GM23338 (cell line): ENCODE data around the gene MRPS18B.

Experiments used
- CREB1 ChIP-seq: fragments of 250-450 bp; sonication (Bioruptor Pico); IDR thresholded peaks from 2 replicates; pipeline ENCODE4 v1.5.0; 2020; ENCODE audit warnings: low read depth, mild to moderate bottlenecking, moderate library complexity
- EZH2 ChIP-seq: fragments of 200-600 bp; sonication (generic); IDR thresholded peaks from one replicate; pipeline ENCODE4 v1.8.0; 2017; ENCODE audit warnings: antibody characterized with exemption, mild to moderate bottlenecking, low read depth; ENCODE audit not compliant: unreplicated experiment
- EZH2phosphoT487 ChIP-seq: fragments of 200-600 bp; sonication (generic); IDR thresholded peaks from one replicate; pipeline ENCODE4 v1.8.1; 2018; ENCODE audit warnings: antibody characterized with exemption; ENCODE audit not compliant: unreplicated experiment
- JUNB ChIP-seq: IDR thresholded peaks from one replicate; pipeline ENCODE4 v1.6.1; 2016; ENCODE audit warnings: antibody characterized with exemption; ENCODE audit not compliant: unreplicated experiment
- NANOG ChIP-seq: IDR thresholded peaks from 2 replicates; pipeline ENCODE4 v1.6.1; 2016; ENCODE audit warnings: antibody characterized with exemption, borderline replicate concordance
- POLR2AphosphoS5 ChIP-seq: IDR thresholded peaks from 2 replicates; pipeline ENCODE4 v1.6.1; 2016; ENCODE audit warnings: antibody characterized with exemption, low read depth
- STAT1 ChIP-seq: IDR thresholded peaks from one replicate; pipeline ENCODE4 v1.6.1; 2016; ENCODE audit warnings: antibody characterized with exemption; ENCODE audit not compliant: unreplicated experiment
- ZNF331 ChIP-seq: fragments of 250-450 bp; sonication (Bioruptor Pico); IDR thresholded peaks from 2 replicates; pipeline ENCODE4 v1.5.0; 2020; ENCODE audit warnings: low read depth, mild to moderate bottlenecking, moderate library complexity
- ZNF462 ChIP-seq: fragments of 250-450 bp; sonication (Bioruptor Pico); IDR thresholded peaks from 2 replicates; pipeline ENCODE4 v1.5.0; 2020; ENCODE audit warnings: mild to moderate bottlenecking, moderate library complexity
- TF ChIP-seq, protein P1 (sequence below), 2 experiments: fragments of 200-600 bp in 1 of 2; sonication (generic) in 1 of 2; conservative IDR thresholded peaks; 2 replicates each; pipeline versions ENCODE4 v1.5.1 to v1.6.1; 2016 to 2017; ENCODE audit warnings: antibody characterized with exemption in 2 of 2, low read depth in 2 of 2, mild to moderate bottlenecking in 2 of 2, moderate library complexity in 1 of 2
- TF ChIP-seq, protein P2 (sequence below): IDR thresholded peaks from one replicate; pipeline ENCODE4 v1.6.1; 2018; ENCODE audit warnings: antibody characterized with exemption; ENCODE audit not compliant: unreplicated experiment

GRCh38 chr6:30573113-30573512 is 44.5 kb upstream of the MRPS18B start:
- TF ChIP-seq EZH2 (no peak), EZH2phosphoT487 (no peak), POLR2AphosphoS5 (no peak), JUNB (no peak), ZNF462 (no peak), NANOG (no peak), ZNF331 (CRISPR knock-in tag) (no peak), CREB1 (CRISPR knock-in tag) (no peak), STAT1 (no peak)
- TF ChIP-seq, protein P1, sequence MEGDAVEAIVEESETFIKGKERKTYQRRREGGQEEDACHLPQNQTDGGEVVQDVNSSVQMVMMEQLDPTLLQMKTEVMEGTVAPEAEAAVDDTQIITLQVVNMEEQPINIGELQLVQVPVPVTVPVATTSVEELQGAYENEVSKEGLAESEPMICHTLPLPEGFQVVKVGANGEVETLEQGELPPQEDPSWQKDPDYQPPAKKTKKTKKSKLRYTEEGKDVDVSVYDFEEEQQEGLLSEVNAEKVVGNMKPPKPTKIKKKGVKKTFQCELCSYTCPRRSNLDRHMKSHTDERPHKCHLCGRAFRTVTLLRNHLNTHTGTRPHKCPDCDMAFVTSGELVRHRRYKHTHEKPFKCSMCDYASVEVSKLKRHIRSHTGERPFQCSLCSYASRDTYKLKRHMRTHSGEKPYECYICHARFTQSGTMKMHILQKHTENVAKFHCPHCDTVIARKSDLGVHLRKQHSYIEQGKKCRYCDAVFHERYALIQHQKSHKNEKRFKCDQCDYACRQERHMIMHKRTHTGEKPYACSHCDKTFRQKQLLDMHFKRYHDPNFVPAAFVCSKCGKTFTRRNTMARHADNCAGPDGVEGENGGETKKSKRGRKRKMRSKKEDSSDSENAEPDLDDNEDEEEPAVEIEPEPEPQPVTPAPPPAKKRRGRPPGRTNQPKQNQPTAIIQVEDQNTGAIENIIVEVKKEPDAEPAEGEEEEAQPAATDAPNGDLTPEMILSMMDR (conservative IDR thresholded peaks at IDR 0.05; ENCODE audit: low read depth in 2 of 2) = no peak
- TF ChIP-seq, protein P2, sequence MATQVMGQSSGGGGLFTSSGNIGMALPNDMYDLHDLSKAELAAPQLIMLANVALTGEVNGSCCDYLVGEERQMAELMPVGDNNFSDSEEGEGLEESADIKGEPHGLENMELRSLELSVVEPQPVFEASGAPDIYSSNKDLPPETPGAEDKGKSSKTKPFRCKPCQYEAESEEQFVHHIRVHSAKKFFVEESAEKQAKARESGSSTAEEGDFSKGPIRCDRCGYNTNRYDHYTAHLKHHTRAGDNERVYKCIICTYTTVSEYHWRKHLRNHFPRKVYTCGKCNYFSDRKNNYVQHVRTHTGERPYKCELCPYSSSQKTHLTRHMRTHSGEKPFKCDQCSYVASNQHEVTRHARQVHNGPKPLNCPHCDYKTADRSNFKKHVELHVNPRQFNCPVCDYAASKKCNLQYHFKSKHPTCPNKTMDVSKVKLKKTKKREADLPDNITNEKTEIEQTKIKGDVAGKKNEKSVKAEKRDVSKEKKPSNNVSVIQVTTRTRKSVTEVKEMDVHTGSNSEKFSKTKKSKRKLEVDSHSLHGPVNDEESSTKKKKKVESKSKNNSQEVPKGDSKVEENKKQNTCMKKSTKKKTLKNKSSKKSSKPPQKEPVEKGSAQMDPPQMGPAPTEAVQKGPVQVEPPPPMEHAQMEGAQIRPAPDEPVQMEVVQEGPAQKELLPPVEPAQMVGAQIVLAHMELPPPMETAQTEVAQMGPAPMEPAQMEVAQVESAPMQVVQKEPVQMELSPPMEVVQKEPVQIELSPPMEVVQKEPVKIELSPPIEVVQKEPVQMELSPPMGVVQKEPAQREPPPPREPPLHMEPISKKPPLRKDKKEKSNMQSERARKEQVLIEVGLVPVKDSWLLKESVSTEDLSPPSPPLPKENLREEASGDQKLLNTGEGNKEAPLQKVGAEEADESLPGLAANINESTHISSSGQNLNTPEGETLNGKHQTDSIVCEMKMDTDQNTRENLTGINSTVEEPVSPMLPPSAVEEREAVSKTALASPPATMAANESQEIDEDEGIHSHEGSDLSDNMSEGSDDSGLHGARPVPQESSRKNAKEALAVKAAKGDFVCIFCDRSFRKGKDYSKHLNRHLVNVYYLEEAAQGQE = no peak
